Astrocyte of the cerebellum (primary cell): ENCODE data around the gene TMEM91.

Source experiments
- DNase-seq: peaks from one replicate; pipeline ENCODE4 v3.0.0-alpha.2; 2011; ENCODE audit warnings: low read depth
- H3K4me3 ChIP-seq: 2 replicates; pipeline ENCODE4 v1.5.1; 2011; ENCODE audit warnings: mild to moderate bottlenecking, low read depth, low read length, moderate library complexity
- in situ Hi-C: cut with HindIII; loops from 2 replicates; pipeline ENCODE4 v1.10.0; 2017; ENCODE audit warnings: low sequenced_read_pairs
- TF ChIP-seq, protein P1 (sequence below): IDR thresholded peaks from 2 replicates; pipeline ENCODE4 v1.5.1; 2012; ENCODE audit warnings: low read length, low read depth, moderate library complexity, mild to moderate bottlenecking; ENCODE audit errors: missing control alignments

Gene TMEM91

DNA sequence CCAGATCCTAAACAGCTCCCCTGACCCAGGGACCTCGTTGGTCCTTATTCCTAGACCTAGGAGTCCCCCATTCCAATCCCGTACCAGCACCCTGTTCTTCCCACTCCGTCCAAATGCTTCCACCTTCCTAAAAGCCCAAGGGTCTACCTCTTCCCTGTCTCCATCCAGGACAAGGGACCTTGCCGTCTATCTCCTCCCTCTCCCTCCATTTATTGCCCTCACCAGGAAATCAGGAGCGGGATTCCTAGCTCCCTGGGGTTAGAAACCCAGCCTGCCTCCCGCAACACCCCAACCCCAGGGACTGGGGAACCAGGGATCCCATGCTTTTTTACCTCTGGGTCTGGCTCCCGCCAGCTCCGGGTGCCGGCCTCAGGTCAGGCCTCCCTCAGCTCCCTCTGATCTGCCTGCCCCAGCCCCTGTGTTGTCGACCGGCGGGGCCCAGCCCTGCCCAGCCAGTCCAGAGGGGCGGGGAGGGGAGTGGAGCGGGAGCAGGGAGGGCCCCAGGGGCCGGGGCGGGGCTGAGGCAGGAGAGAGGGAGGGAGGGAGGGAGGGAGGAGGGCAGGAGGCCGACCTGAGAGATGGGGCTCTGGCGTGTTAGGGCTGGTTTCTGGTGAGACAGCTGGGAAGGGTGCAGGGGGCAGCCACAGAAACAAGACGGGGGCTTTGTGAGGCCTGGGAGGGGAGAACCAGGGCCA, 50.8 kb downstream of the TMEM91 start, which contains the start of gene B3GNT8:
TSS of gene B3GNT8 (minus strand) at position 423 of the 695 bp plus-strand sequence. CDS start 596 bp downstream, outside the sequence.
- TF ChIP-seq, protein P1, sequence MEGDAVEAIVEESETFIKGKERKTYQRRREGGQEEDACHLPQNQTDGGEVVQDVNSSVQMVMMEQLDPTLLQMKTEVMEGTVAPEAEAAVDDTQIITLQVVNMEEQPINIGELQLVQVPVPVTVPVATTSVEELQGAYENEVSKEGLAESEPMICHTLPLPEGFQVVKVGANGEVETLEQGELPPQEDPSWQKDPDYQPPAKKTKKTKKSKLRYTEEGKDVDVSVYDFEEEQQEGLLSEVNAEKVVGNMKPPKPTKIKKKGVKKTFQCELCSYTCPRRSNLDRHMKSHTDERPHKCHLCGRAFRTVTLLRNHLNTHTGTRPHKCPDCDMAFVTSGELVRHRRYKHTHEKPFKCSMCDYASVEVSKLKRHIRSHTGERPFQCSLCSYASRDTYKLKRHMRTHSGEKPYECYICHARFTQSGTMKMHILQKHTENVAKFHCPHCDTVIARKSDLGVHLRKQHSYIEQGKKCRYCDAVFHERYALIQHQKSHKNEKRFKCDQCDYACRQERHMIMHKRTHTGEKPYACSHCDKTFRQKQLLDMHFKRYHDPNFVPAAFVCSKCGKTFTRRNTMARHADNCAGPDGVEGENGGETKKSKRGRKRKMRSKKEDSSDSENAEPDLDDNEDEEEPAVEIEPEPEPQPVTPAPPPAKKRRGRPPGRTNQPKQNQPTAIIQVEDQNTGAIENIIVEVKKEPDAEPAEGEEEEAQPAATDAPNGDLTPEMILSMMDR = no peak
- no peak for DNase-seq
- peak within 1 kb of the TSS; percentile 37 for H3K4me3 ChIP-seq
- in situ Hi-C loops = no loop called here

DNA sequence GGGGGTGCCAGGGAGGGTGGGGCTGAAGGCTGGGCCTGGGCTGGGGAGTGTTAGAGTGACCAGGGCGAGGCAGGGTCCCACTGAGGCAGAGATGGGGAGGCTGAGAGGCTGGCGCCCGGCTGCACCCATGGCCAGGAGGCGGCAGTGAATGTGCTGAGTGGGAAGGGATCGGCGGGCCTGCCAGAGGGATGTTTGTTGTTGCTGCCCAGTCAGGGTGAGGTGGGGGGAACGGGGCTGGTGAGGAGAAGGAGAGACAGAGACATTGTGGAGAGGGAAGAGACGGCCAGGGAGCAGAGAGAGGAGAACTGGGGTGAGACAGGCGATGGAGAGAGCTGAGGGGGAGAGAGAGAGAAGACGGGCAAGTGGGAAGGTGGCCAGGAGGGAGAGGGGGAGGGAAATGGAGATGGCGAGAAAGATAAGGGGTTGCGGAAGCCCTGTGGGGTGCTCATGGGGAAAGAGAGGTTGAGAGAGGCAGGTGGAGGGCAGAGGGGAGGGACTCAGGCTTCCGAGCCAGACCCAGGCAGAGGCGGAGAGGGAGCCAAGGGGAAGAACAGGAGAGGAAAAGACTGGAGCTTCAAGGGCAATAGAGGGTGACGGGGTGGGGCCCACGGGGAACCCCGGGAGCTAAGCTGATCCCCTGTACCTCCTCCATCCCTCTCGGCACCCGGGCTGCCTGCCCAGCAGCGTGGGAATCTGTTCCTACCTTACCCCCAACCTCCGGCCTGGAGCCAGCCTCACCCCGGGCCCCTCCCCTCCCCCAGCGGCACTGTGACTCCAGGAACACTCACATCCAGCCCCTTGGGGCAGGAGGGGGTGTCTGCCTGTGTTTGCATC, 51.5 kb downstream of the TMEM91 start:
- TF ChIP-seq, protein P1 = no peak
- DNase-seq = no peak
- peak overlapping the region; percentile 37 for H3K4me3 ChIP-seq
- in situ Hi-C loops = no loop called here

DNA sequence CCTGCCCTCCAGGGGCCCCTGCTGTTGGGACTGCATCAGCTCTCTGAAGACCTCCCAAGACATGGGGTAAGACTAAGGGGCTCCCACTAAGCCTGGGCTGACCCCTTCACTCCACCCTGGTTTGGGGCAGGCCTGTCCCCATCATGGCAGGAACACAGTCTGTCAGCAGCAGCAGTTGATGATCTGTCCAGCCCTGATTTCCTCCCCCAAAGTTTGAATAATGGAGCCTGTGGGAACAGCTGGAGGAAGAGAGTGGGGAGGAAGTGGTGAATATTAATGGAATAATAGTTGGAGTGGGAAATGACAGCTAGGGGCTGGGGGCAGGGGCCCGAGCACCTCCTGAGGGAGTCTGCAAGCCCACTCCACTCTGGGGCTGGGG, 52.1 kb downstream of the TMEM91 start:
- in situ Hi-C loops = no loop called here
- DNase-seq = no peak
- H3K4me3 ChIP-seq = no peak overlapping the region
- TF ChIP-seq, protein P1 = no peak

DNA sequence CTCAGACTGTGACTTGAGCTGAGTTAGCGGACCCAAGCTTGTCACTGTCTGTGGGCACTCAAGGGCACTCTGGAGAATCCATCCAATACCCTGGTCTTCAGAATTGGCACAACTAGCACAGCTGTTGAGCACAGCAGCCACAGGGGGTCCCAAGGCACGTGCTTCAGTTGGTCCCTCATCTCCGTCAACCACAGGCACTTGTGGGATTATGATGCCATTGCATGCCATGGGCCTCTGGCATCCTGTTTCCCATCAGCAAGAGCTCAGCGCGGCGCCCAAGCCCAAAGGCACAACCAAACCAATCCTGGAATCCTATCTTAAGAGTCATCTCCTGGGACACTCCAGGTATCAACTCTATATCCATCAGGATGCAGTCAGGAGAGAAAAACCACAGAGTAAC, 54.6 kb downstream of the TMEM91 start:
- DNase-seq = no peak
- in situ Hi-C loops = no loop called here
- TF ChIP-seq, protein P1 = no peak
- H3K4me3 ChIP-seq = no peak overlapping the region

DNA sequence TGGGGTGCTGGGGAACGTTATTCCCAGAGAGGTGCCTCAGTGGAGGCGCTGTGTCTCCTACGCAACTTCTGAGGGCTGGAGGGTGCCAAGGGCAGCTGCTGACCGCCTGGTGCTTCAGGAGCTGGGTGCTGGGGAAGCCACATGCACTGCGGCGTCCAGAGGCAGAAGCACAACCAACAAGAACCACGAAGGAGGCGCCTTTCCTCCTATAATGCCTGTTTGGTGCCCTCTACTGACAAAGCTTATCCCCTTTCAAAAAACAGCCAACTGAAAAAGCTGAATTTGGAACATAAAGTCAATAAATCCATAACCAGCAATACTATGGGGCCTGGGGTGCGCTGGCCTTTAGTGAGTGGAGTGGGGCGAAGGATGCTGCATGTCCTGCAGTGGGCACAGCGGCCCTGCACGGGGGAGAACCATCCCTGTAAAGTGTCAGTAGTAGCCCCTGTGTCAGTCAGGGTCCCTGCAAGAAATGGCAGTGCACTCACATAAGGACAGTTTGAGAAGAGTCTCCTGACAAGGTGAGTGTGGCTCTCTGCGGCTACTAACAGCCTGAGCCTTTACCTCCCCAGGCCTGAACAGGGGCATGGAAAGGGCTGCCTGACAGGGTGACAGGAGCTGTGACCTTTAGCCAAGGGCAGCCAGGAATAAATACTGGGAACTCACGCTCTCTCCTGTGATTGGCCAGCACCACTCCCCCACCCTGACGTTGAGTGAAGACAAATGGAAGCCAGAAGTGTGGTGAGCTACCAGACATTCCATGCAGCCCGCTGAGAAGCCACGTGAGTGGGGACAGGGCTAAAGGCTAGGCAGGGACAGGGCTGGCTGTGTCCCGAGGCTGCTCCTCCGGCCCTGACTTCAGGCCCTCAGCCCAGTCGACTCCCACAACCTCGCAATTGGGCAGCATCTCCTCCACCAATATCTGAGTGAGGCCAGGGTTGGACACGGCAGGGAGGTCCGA, 55.4 kb downstream of the TMEM91 start:
- TF ChIP-seq, protein P1 = peak; percentile 47
- in situ Hi-C loops = no loop called here
- DNase-seq = no peak
- no peak overlapping the region for H3K4me3 ChIP-seq

DNA sequence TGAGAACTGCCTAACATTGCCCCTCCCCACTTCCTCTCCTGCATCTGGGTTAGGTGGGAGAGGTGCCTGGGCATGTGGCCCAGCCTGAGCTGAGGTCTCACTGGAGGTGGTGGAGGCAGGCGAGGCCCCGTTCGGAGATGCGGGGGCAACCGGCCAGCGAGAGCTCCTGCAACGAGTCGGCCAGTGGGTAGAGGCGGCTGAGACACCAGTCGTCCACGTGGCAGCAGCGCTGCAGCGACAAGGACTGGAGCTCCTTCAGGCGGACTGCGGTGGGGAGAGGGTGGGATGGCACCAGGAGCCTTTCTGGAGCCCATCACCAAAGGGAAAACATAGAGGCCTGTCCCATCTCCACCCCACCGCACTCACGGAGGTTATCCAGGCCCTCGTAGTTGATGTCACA, 56.8 kb downstream of the TMEM91 start:
- in situ Hi-C loops = no loop called here
- no peak overlapping the region for H3K4me3 ChIP-seq
- DNase-seq = no peak
- TF ChIP-seq, protein P1 = no peak
